HepG2 (cell line): Measurements from ENCODE around the gene HCN4.

Source experiments
- JUNB ChIP-seq: sonication (generic); formaldehyde crosslinking; IDR thresholded peaks from 2 replicates; pipeline ENCODE4 v1.8.0; 2022; ENCODE audit warnings: missing genetic modification reagents, mild to moderate bottlenecking, borderline replicate concordance
- KIAA2018 ChIP-seq: sonication (generic); formaldehyde crosslinking; IDR thresholded peaks from 2 replicates; pipeline ENCODE4 v1.5.0; 2020; ENCODE audit warnings: mild to moderate bottlenecking, missing genetic modification reagents, borderline replicate concordance
- NFIC ChIP-seq: IDR thresholded peaks from 2 replicates; pipeline ENCODE4 v1.6.1; 2012; ENCODE audit warnings: mild to moderate bottlenecking, low read length, inconsistent platforms
- PBX3 ChIP-seq: sonication (generic); formaldehyde crosslinking; IDR thresholded peaks from 2 replicates; pipeline ENCODE4 v1.8.1; 2023; ENCODE audit warnings: missing genetic modification reagents, inconsistent platforms, borderline replicate concordance
- POLR2A ChIP-seq, 2 experiments: IDR thresholded peaks; 2 replicates each; pipeline ENCODE4 v1.6.1; 2011; ENCODE audit warnings: low read depth in 2 of 2, low read length in 2 of 2, mild to moderate bottlenecking in 1 of 2, moderate library complexity in 1 of 2; ENCODE audit not compliant: insufficient read depth in 1 of 2
- SNRNP70 ChIP-seq: fragments of 200-400 bp; formaldehyde crosslinking; IDR thresholded peaks from 2 replicates; pipeline ENCODE4 v1.6.1; 2017; ENCODE audit warnings: mild to moderate bottlenecking, low read depth, low read length, moderate library complexity
- THAP9 ChIP-seq: sonication (generic); formaldehyde crosslinking; IDR thresholded peaks from 2 replicates; pipeline ENCODE4; 2020; ENCODE audit warnings: missing genetic modification reagents, mild to moderate bottlenecking, borderline replicate concordance
- ZNF776 ChIP-seq: sonication (generic); formaldehyde crosslinking; IDR thresholded peaks from 2 replicates; pipeline ENCODE4 v1.4.0; 2020; ENCODE audit warnings: mild to moderate bottlenecking, missing genetic modification reagents

- TF ChIP-seq ZNF776 (no peak), PBX3 (no peak), THAP9 (no peak), JUNB (CRISPR knock-in tag) (no peak), SNRNP70 (no peak), POLR2A (IDR thresholded peaks at IDR 0.05; ENCODE audit: insufficient read depth in 1 of 2, low read depth in 2 of 2, low read length in 2 of 2) (no peak), KIAA2018 (CRISPR knock-in tag) (no peak), NFIC (no peak)
Observed at GRCh38 chr15:73383310-73384189, 14.8 kb upstream of the HCN4 start.
